GM23338 (cell line): ENCODE data around the gene TTC39A. TPM values are rescaled to one million over a fixed set of nuclear protein-coding genes. Genes with fewer than 3 reads are reported as not detected.

Source experiments
- ATAC-seq: fragments of 200-7000 bp; cut with Tn5 transposase; 3 replicates; pipeline ENCODE4 v1.9.1; 2020
- DNase-seq: peaks from one replicate; pipeline ENCODE4 v3.0.0-alpha.2; 2015; ENCODE audit warnings: low spot score
- H2AFZ ChIP-seq: fragments of 200-600 bp; sonication (generic); 2 replicates; pipeline ENCODE4 v1.8.0; 2016; ENCODE audit warnings: antibody characterized with exemption, mild to moderate bottlenecking, moderate library complexity
- H3F3A ChIP-seq: fragments of 200-600 bp; sonication (generic); replicated peaks from 2 replicates; pipeline ENCODE4 v1.8.0; 2017; ENCODE audit warnings: antibody characterized with exemption, mixed run types, low read depth
- H3K27ac ChIP-seq: fragments of 200-600 bp; sonication (generic); 2 replicates; pipeline ENCODE4 v1.6.1; 2016; ENCODE audit warnings: low read depth
- H3K27me3 ChIP-seq: fragments of 200-600 bp; sonication (generic); 2 replicates; pipeline ENCODE4 v1.8.0; 2016; ENCODE audit warnings: mild to moderate bottlenecking, mixed run types, moderate library complexity; ENCODE audit not compliant: insufficient read depth
- H3K36me3 ChIP-seq: fragments of 200-600 bp; sonication (generic); 2 replicates; pipeline ENCODE4 v1.8.0; 2016; ENCODE audit warnings: mild to moderate bottlenecking; ENCODE audit not compliant: insufficient read depth
- H3K4me1 ChIP-seq: fragments of 200-600 bp; sonication (generic); 2 replicates; pipeline ENCODE4 v1.8.0; 2016; ENCODE audit warnings: mild to moderate bottlenecking, moderate library complexity; ENCODE audit not compliant: insufficient read depth
- H3K4me2 ChIP-seq: fragments of 200-600 bp; sonication (generic); 2 replicates; pipeline ENCODE4 v1.7.1; 2017; ENCODE audit warnings: mixed run types
- H3K4me3 ChIP-seq: fragments of 200-600 bp; sonication (generic); 2 replicates; pipeline ENCODE4 v1.6.1; 2016; ENCODE audit warnings: mixed run types
- H3K79me2 ChIP-seq: fragments of 200-600 bp; sonication (generic); replicated peaks from 2 replicates; pipeline ENCODE4 v1.8.0; 2017; ENCODE audit warnings: mild to moderate bottlenecking; ENCODE audit not compliant: insufficient read depth
- H3K9me2 ChIP-seq: fragments of 200-600 bp; sonication (generic); 2 replicates; pipeline ENCODE4 v1.8.0; 2017; ENCODE audit not compliant: insufficient read depth
- H4K20me1 ChIP-seq: fragments of 200-600 bp; sonication (generic); replicated peaks from 2 replicates; pipeline ENCODE4 v1.8.0; 2017; ENCODE audit warnings: mild to moderate bottlenecking; ENCODE audit not compliant: insufficient read depth
- H3K27ac Mint-ChIP-seq: 2 replicates; pipeline ENCODE4 v1.8.0; 2020; ENCODE audit warnings: inconsistent platforms, mild to moderate bottlenecking, moderate library complexity, mixed read lengths
- H3K27me3 Mint-ChIP-seq: 3 replicates; pipeline ENCODE4 v1.8.0; 2022; ENCODE audit warnings: low read depth, mild to moderate bottlenecking, moderate library complexity, mixed read lengths, inconsistent platforms; ENCODE audit not compliant: insufficient read depth, poor library complexity
- H3K36me3 Mint-ChIP-seq: 3 replicates; pipeline ENCODE4 v1.8.0; 2021; ENCODE audit warnings: low read depth, mild to moderate bottlenecking, inconsistent platforms, moderate library complexity, mixed read lengths
- H3K4me1 Mint-ChIP-seq: 3 replicates; pipeline ENCODE4 v1.8.0; 2020; ENCODE audit warnings: mild to moderate bottlenecking, inconsistent platforms, mixed read lengths
- H3K4me3 Mint-ChIP-seq: 3 replicates; pipeline ENCODE4 v1.8.0; 2021; ENCODE audit warnings: moderate library complexity, mild to moderate bottlenecking, inconsistent platforms, mixed read lengths
- H3K9me3 Mint-ChIP-seq: 3 replicates; pipeline ENCODE4 v1.8.0; 2020; ENCODE audit warnings: moderate library complexity, mild to moderate bottlenecking, inconsistent platforms, mixed read lengths
- CREB1 ChIP-seq: fragments of 250-450 bp; sonication (Bioruptor Pico); IDR thresholded peaks from 2 replicates; pipeline ENCODE4 v1.5.0; 2020; ENCODE audit warnings: low read depth, mild to moderate bottlenecking, moderate library complexity
- ETS1 ChIP-seq: IDR thresholded peaks from 2 replicates; pipeline ENCODE4 v1.6.1; 2016; ENCODE audit warnings: antibody characterized with exemption
- EZH2 ChIP-seq: fragments of 200-600 bp; sonication (generic); IDR thresholded peaks from one replicate; pipeline ENCODE4 v1.8.0; 2017; ENCODE audit warnings: antibody characterized with exemption, mild to moderate bottlenecking, low read depth; ENCODE audit not compliant: unreplicated experiment
- EZH2phosphoT487 ChIP-seq: fragments of 200-600 bp; sonication (generic); IDR thresholded peaks from one replicate; pipeline ENCODE4 v1.8.1; 2018; ENCODE audit warnings: antibody characterized with exemption; ENCODE audit not compliant: unreplicated experiment
- NANOG ChIP-seq: IDR thresholded peaks from 2 replicates; pipeline ENCODE4 v1.6.1; 2016; ENCODE audit warnings: antibody characterized with exemption, borderline replicate concordance
- POLR2AphosphoS5 ChIP-seq: IDR thresholded peaks from 2 replicates; pipeline ENCODE4 v1.6.1; 2016; ENCODE audit warnings: antibody characterized with exemption, low read depth
- REST ChIP-seq: IDR thresholded peaks from one replicate; pipeline ENCODE4 v1.6.1; 2018; ENCODE audit warnings: antibody characterized with exemption; ENCODE audit not compliant: unreplicated experiment
- ZNF114 ChIP-seq: fragments of 250-450 bp; sonication (Bioruptor Pico); IDR thresholded peaks from 2 replicates; pipeline ENCODE4 v1.5.0; 2020; ENCODE audit warnings: mild to moderate bottlenecking, moderate library complexity
- ZNF331 ChIP-seq: fragments of 250-450 bp; sonication (Bioruptor Pico); IDR thresholded peaks from 2 replicates; pipeline ENCODE4 v1.5.0; 2020; ENCODE audit warnings: low read depth, mild to moderate bottlenecking, moderate library complexity
- ZNF462 ChIP-seq: fragments of 250-450 bp; sonication (Bioruptor Pico); IDR thresholded peaks from 2 replicates; pipeline ENCODE4 v1.5.0; 2020; ENCODE audit warnings: mild to moderate bottlenecking, moderate library complexity
- polyA plus RNA-seq: library from polyadenylated mRNA; unstranded; fragments of >200 nt; fragmentation: Nextera tagmentation; extraction: Ambion mirVana; gene quantifications from 2 replicates; pipeline ENCODE4 v1.2.1, GENCODE V29; 2016
- total RNA-seq: library from RNA; depleted of rRNA; stranded (reverse); fragments of >200 nt; shearing (Covaris generic); gene quantifications from 2 replicates; pipeline ENCODE4 v1.2.3, GENCODE V29; 2014
- TF ChIP-seq, protein P1 (sequence below), 2 experiments: fragments of 200-600 bp in 1 of 2; sonication (generic) in 1 of 2; conservative IDR thresholded peaks; 2 replicates each; pipeline versions ENCODE4 v1.5.1 to v1.6.1; 2016 to 2017; ENCODE audit warnings: antibody characterized with exemption in 2 of 2, low read depth in 2 of 2, mild to moderate bottlenecking in 2 of 2, moderate library complexity in 1 of 2

The TTC39A gene
- total and polyA plus RNA-seq, 2 experiments from 2014 or later = 2.3 to 7.1 TPM

GRCh38 chr1:51349862-51350261 lies 19.5 kb upstream of the TTC39A start (continued):
- no peak for TF ChIP-seq ETS1
- no peak for TF ChIP-seq POLR2AphosphoS5
- no peak for TF ChIP-seq ZNF331 (CRISPR knock-in tag)
- TF ChIP-seq EZH2 = no peak
- no peak for TF ChIP-seq CREB1 (CRISPR knock-in tag)

DNA sequence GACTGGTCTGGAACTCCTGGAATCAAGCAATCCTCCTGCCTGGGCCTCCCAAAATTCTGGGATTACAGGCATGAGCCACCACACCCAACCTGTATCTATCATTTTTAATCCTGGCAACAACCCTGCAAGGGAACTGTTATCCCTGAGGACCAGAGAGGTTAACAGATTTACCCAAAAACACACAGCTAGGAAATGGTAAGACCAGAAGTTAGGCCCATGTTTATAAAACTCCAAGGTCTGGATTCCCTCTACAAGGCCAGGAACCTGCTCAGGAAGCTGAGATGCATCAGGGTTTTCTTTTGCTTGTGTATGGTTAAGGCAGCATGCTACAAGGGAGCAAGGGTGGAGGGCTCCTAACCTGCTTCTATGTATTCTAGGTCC lies 17.8 kb upstream of the TTC39A start:
- Histone ChIP-seq H3K9me2 (no peaks in the 10 kb centered on the region), H3K4me3 (no peak overlapping the region), H3K27ac (no peak overlapping the region), H4K20me1 (no peaks in the 10 kb centered on the region), H3K4me2 (no peak overlapping the region), H3K79me2 (no peaks in the 10 kb centered on the region), H2AFZ (no peak overlapping the region), H3K4me1 (peaks cover 5% of the 10 kb centered on the region; the same call in 1 of the 2 replicates), H3F3A (0 out of 2 replicates have a peak, but pooled peaks cover 3% of the 10 kb centered on the region), H3K36me3 (no peaks in the 10 kb centered on the region), H3K27me3 (peaks cover 15% of the 10 kb centered on the region)
- Mint-ChIP-seq H3K4me1 (peaks cover 9% of the 10 kb centered on the region), H3K9me3 (no peaks in the 10 kb centered on the region), H3K36me3 (no peaks in the 10 kb centered on the region), H3K27ac (no peak overlapping the region), H3K4me3 (no peak overlapping the region), H3K27me3 (peaks cover 21% of the 10 kb centered on the region)
- ATAC-seq (no peak), DNase-seq (no peak)
- TF ChIP-seq CREB1 (CRISPR knock-in tag) (no peak), ZNF462 (CRISPR knock-in tag) (no peak), ETS1 (no peak), REST (no peak), NANOG (no peak), EZH2phosphoT487 (no peak), ZNF331 (CRISPR knock-in tag) (no peak), POLR2AphosphoS5 (no peak), EZH2 (no peak), ZNF114 (CRISPR knock-in tag) (no peak)
- TF ChIP-seq, protein P1, sequence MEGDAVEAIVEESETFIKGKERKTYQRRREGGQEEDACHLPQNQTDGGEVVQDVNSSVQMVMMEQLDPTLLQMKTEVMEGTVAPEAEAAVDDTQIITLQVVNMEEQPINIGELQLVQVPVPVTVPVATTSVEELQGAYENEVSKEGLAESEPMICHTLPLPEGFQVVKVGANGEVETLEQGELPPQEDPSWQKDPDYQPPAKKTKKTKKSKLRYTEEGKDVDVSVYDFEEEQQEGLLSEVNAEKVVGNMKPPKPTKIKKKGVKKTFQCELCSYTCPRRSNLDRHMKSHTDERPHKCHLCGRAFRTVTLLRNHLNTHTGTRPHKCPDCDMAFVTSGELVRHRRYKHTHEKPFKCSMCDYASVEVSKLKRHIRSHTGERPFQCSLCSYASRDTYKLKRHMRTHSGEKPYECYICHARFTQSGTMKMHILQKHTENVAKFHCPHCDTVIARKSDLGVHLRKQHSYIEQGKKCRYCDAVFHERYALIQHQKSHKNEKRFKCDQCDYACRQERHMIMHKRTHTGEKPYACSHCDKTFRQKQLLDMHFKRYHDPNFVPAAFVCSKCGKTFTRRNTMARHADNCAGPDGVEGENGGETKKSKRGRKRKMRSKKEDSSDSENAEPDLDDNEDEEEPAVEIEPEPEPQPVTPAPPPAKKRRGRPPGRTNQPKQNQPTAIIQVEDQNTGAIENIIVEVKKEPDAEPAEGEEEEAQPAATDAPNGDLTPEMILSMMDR (conservative IDR thresholded peaks at IDR 0.05; ENCODE audit: low read depth in 2 of 2) = no peak
